Measurements from ENCODE around the gene ZNF292. TPM values are rescaled to one million over a fixed set of nuclear protein-coding genes. Genes with fewer than 3 reads are reported as not detected.

The ZNF292 gene
- total and polyA plus RNA-seq, 10 of the 15 experiments (the other 5 are each of a cell fraction or from before 2014, with no cell fraction given), result 11.1 to 57.6 (median 30.6) TPM

DNA sequence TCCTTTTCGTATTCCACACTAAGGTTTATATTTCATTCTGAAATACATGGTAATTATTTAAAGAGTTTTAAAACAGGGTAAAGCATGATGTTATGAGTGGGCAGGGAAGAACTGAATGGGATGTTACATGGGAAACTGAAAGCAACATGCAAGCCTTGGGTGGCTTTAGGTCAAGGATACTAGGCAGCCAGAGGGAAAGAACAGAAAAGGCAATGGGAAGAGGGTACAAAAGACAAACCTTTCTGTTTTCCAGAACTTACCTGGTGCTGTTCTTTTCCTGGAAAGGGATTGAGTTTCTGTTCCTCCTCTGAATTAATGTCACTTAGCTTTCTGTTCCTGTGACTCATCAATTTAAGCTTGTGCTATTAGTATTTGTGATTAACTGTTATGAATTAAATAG lies 95.9 kb downstream of the ZNF292 start (continued):
- TF ChIP-seq ETV6 (conservative IDR thresholded peaks at IDR 0.05 in 1 of 2, IDR thresholded peaks at IDR 0.05 in 1 of 2; ENCODE audit: borderline replicate concordance in 1 of 2, low read depth in 1 of 2), result no peak
- no peak for TF ChIP-seq GATAD2B (conservative IDR thresholded peaks at IDR 0.05; ENCODE audit: low read depth)
- no peak for TF ChIP-seq BRCA1 (IDR thresholded peaks at IDR 0.05; ENCODE audit: low read depth, low read length)
- no peak for TF ChIP-seq STAT1 (conservative IDR thresholded peaks at IDR 0.05)
- no peak for TF ChIP-seq JUND (IDR thresholded peaks at IDR 0.05; ENCODE audit: low read depth, low read length)
- TF ChIP-seq, protein P1, sequence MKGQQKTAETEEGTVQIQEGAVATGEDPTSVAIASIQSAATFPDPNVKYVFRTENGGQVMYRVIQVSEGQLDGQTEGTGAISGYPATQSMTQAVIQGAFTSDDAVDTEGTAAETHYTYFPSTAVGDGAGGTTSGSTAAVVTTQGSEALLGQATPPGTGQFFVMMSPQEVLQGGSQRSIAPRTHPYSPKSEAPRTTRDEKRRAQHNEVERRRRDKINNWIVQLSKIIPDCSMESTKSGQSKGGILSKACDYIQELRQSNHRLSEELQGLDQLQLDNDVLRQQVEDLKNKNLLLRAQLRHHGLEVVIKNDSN (IDR thresholded peaks at IDR 0.05; ENCODE audit: borderline replicate concordance, extremely low read length, insufficient read depth, low read depth, low read length), result no peak
- no peak for TF ChIP-seq ZSCAN29 (IDR thresholded peaks at IDR 0.05)
- peak; percentile 63 for TF ChIP-seq IKZF1 (conservative IDR thresholded peaks at IDR 0.05)
- no peak for TF ChIP-seq SRF (IDR thresholded peaks at IDR 0.05; ENCODE audit: low read depth in 2 of 2, low read length in 2 of 2)
- no peak for TF ChIP-seq ZNF274 (IDR thresholded peaks at IDR 0.05; ENCODE audit: insufficient read depth, insufficient read length)
- no peak for TF ChIP-seq SMC3 (IDR thresholded peaks at IDR 0.05; ENCODE audit: borderline replicate concordance, low read length)
- no peak for TF ChIP-seq HDGF (IDR thresholded peaks at IDR 0.05)
- no peak for TF ChIP-seq ZNF217 (IDR thresholded peaks at IDR 0.05)
- TF ChIP-seq ATF7 (IDR thresholded peaks at IDR 0.05; ENCODE audit: low read depth), result no peak

DNA sequence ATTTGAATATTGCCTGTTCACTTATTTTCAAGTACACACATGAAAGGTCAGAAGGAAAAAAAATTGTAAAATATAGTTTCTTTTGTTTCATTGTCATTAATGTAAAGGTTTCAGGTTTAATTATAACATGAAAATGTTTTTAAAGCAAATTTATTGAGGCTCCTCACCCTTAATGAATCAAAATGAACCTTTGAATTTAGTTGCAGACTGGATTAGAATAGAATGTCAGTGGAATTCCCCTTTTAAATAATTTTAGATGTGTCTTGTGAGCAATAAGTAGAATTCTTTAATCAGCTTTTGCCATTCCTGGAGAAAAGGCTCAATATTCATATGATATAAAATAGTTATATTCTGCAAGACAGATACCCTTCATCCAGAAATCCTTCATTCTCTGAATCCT lies 96.4 kb downstream of the ZNF292 start:
- no peak overlapping the region; the same call in 1 of the 2 replicates for H3K27ac ChIP-seq (ENCODE audit: control insufficient read depth, insufficient read depth)
- no peaks in the 10 kb centered on the region for H4K20me1 ChIP-seq (ENCODE audit: control insufficient read depth, insufficient read depth)
- no peak overlapping the region for H2AFZ ChIP-seq (ENCODE audit: control insufficient read depth, low read depth, low read length)
- FAIRE-seq, result no peak
- ChIA-PET SMC1A (ENCODE audit: uncharacterized antibody, unreplicated experiment) (interaction anchor here (1.1 to 1.4 kb wide), 3 partner anchors 98 to 1620 kb away, joined by 3 read pairs; no protein-coding TSS in a partner anchor), RAD21 (ENCODE audit: unreplicated experiment) (no interaction called here), POLR2A (interaction anchor here (0.7 to 1.1 kb wide), 2 partner anchors 10 to 57 kb away, joined by 3 read pairs; no protein-coding TSS in a partner anchor), CTCF (interaction anchor here (0.7 to 1.5 kb wide), 3 partner anchors 15 to 113 kb away, joined by 3 read pairs; no protein-coding TSS in a partner anchor)
- ATAC-seq, result peak; percentile 30; the same call in 1 of the 3 replicates
- no TSS peak for BruUV-seq (replicated peaks)
- H3K4me2 ChIP-seq (ENCODE audit: control insufficient read depth, insufficient read depth), result no peak overlapping the region
- intact Hi-C loops (cut with micrococcal nuclease; ENCODE audit: unreplicated experiment) (no loop called here), in situ Hi-C loops (cut with MboI) (no loop called here)
- no peaks in the 10 kb centered on the region; the same call in 1 of the 2 replicates for H3K79me2 ChIP-seq (ENCODE audit: control insufficient read depth, insufficient read depth, low read length)
- TF ChIP-seq ZNF622 (IDR thresholded peaks at IDR 0.05) (no peak), NFIC (IDR thresholded peaks at IDR 0.05; ENCODE audit: low read depth, low read length) (peak; percentile 28; the same call in 1 of the 2 replicates), MEF2A (IDR thresholded peaks at IDR 0.05; ENCODE audit: insufficient read depth, low read depth, low read length) (peak; percentile 63; the same call in 1 of the 2 replicates)
- peaks cover 3% of the 10 kb centered on the region; the same call in 1 of the 2 replicates for H3K4me1 ChIP-seq (ENCODE audit: control insufficient read depth, insufficient read depth, low read length)
- peaks cover under 1 to 22% of the 10 kb centered on the region in 2 experiments for H3K36me3 ChIP-seq (ENCODE audit: control insufficient read depth in 2 of 2, insufficient read depth in 2 of 2, low read length in 1 of 2)
- no peaks in the 10 kb centered on the region for H3K27me3 ChIP-seq (replicated peaks in 1 of 2; ENCODE audit: control insufficient read depth in 2 of 2, insufficient read depth in 2 of 2, low read length in 1 of 2)
- no peak overlapping the region for H3K9ac ChIP-seq (ENCODE audit: control insufficient read depth, insufficient read depth, low read length)
- H3K9me3 ChIP-seq (replicated peaks; ENCODE audit: control insufficient read depth, insufficient read depth, low read length), result no peaks in the 10 kb centered on the region
- H3K4me3 ChIP-seq, result no peak overlapping the region
- DNase-seq (ENCODE audit: low read depth, low spot score), result no peak
